ENCODE results near the gene NPBWR2.

DNA sequence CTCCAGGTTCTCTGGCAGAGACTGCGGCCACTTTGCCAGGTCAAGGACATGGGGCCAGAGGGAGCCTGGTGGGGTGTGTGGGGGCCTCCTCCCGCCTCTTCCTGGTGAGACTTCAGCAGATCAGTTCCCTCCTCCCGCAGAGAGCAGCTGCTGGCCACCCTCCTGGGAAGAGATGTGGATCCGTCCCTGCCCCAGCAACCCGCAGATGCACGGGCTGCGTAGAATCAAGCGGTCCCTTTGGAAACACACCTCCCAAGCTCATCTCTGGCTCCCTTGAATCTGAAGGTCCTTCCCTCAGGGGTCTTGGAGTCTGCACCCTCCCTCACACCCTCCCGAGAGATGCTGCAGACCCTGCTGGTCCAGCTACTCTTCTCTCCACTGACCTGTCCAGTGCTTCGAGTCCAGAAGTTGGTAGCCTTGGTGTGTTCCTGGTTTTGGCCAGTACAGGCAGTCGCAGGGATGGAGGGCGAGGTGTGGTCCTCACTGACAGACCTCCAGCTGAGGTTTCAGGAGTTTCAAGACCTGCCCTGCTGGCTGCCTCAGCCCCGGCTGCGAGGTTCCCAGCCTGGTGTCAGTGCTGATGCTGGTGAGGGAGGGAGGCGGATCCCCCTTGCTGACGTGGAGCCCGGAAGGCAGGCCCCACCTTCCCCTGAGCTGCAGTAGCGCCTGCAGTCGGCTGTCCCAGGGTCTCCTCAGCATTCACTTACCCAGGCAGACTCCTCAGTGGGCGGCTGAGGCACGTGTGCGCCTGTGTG lies at the start of gene NPBWR2:
- TF ChIP-seq EZH2 (IDR thresholded peaks at IDR 0.05; ENCODE audit: borderline replicate concordance, low read length) (no peak), CTCF (IDR thresholded peaks at IDR 0.05; ENCODE audit: low read length) (no peak)
